Measurements from ENCODE around the gene ST3GAL3. TPM values are rescaled to one million over a fixed set of nuclear protein-coding genes. Genes with fewer than 3 reads are reported as not detected.

The ST3GAL3 gene
- total and polyA plus RNA-seq, 10 of the 15 experiments (the other 5 are each of a cell fraction or from before 2014, with no cell fraction given) = 1.2 to 19.3 (median 11.0) TPM

DNA sequence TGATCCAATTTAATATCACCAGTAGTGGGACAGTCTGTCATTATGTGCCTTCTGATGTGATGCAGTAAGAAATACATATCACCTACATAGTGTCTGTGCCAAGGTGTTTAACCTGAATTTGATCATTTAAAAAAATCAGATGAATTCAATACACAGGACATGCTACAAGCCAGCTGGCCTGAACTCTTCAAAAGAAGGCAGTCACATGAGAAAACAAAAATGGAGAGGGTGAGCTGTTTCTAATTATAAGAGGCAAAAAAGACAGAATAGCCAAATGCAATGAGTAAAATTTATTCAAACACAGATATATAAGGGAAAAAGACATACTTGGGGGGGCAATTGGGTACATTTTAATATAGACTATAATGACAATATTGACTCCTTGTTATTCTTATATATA, 66.5 kb downstream of the ST3GAL3 start:
- no peak overlapping the region for H3K9ac ChIP-seq (ENCODE audit: control insufficient read depth, insufficient read depth, low read length)
- FAIRE-seq (no peak), ATAC-seq (peak; percentile 35; the same call in 2 of the 3 replicates), DNase-seq (ENCODE audit: low read depth, low spot score) (no peak)
- RAD21 ChIA-PET (ENCODE audit: unreplicated experiment) = interaction anchor here (1.8 to 2.0 kb wide), 3 partner anchors 8 to 161 kb away, joined by 7 to 12 read pairs (median 8); no protein-coding TSS in a partner anchor
- BruUV-seq (replicated peaks) = no TSS peak
- in situ Hi-C loops (cut with MboI) (no loop called here), intact Hi-C loops (cut with micrococcal nuclease; ENCODE audit: unreplicated experiment) (no loop called here)
- no peak overlapping the region for H3K27ac ChIP-seq (ENCODE audit: control insufficient read depth, insufficient read depth)
- CTCF ChIA-PET = interaction anchor here (1.0 to 4.1 kb wide), 7 partner anchors 9 to 173 kb away, joined by 3 to 34 read pairs (median 7); no protein-coding TSS in a partner anchor
- H3K27me3 ChIP-seq (replicated peaks in 1 of 2; ENCODE audit: control insufficient read depth in 2 of 2, insufficient read depth in 2 of 2, low read length in 1 of 2) = no peaks in the 10 kb centered on the region
- H4K20me1 ChIP-seq (ENCODE audit: control insufficient read depth, insufficient read depth) = no peaks in the 10 kb centered on the region
- peaks cover 14% of the 10 kb centered on the region for H3K4me1 ChIP-seq (ENCODE audit: control insufficient read depth, insufficient read depth, low read length)
- H3K9me3 ChIP-seq (replicated peaks; ENCODE audit: control insufficient read depth, insufficient read depth, low read length) = peaks cover 2% of the 10 kb centered on the region; the same call in 2 of the 3 replicates
- H3K79me2 ChIP-seq (ENCODE audit: control insufficient read depth, insufficient read depth, low read length) = peaks cover 2% of the 10 kb centered on the region
- peaks cover 0 to 4% of the 10 kb centered on the region in 2 experiments; a peak in 1 of 4 replicates for H3K36me3 ChIP-seq (ENCODE audit: control insufficient read depth in 2 of 2, insufficient read depth in 2 of 2, low read length in 1 of 2)
- POLR2A ChIA-PET = interaction anchor here (1.1 to 2.0 kb wide), 3 partner anchors 8 to 173 kb away, joined by 3 to 14 read pairs (median 6); partner anchors contain the start of gene IPO13
- SMC1A ChIA-PET (ENCODE audit: uncharacterized antibody, unreplicated experiment) = interaction anchor here (1.5 to 3.9 kb wide), 5 partner anchors 9 to 172 kb away, joined by 5 to 48 read pairs (median 9); no protein-coding TSS in a partner anchor
- no peak for TF ChIP-seq POLR2AphosphoS5 (IDR thresholded peaks at IDR 0.05; ENCODE audit: low read length)
- TF ChIP-seq TCF3 (IDR thresholded peaks at IDR 0.05; ENCODE audit: borderline replicate concordance, insufficient read depth, low read depth, low read length) = no peak
- H3K4me3 ChIP-seq = no peak overlapping the region
- H2AFZ ChIP-seq (ENCODE audit: control insufficient read depth, low read depth, low read length) = no peak overlapping the region
- no peak overlapping the region for H3K4me2 ChIP-seq (ENCODE audit: control insufficient read depth, insufficient read depth)

DNA sequence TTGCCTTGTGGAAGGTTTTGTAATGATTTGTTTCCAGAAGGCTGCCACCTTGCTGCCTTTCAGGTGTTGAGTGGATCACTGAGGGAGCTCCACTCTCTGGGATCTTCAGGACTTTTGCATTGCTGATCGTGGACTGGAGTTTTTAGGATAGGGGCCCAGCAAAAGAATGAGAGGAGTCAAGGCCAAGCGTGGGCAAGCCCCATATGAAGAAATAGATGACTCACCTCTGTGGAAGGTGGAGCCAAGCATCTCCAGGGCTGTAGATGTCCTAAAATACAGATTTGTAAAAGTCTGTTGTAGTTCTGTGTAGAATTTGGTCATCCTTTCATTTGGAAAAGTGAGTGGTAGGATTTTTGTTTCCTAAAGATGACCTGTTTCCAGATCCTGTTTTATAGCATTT, 67.0 kb downstream of the ST3GAL3 start:
- intact Hi-C loops (cut with micrococcal nuclease; ENCODE audit: unreplicated experiment) = no loop called here
- Histone ChIP-seq H4K20me1 (ENCODE audit: control insufficient read depth, insufficient read depth) (no peaks in the 10 kb centered on the region), H3K36me3 (ENCODE audit: control insufficient read depth in 2 of 2, insufficient read depth in 2 of 2, low read length in 1 of 2) (peaks cover 0 to 4% of the 10 kb centered on the region in 2 experiments; a peak in 1 of 4 replicates), H3K79me2 (ENCODE audit: control insufficient read depth, insufficient read depth, low read length) (no peaks in the 10 kb centered on the region; the same call in none of the 2 replicates), H3K27me3 (replicated peaks in 1 of 2; ENCODE audit: control insufficient read depth in 2 of 2, insufficient read depth in 2 of 2, low read length in 1 of 2) (no peaks in the 10 kb centered on the region), H3K4me3 (no peak overlapping the region), H3K9ac (ENCODE audit: control insufficient read depth, insufficient read depth, low read length) (no peak overlapping the region), H3K4me2 (ENCODE audit: control insufficient read depth, insufficient read depth) (no peak overlapping the region), H3K9me3 (replicated peaks; ENCODE audit: control insufficient read depth, insufficient read depth, low read length) (peaks cover 4% of the 10 kb centered on the region; the same call in 2 of the 3 replicates), H2AFZ (ENCODE audit: control insufficient read depth, low read depth, low read length) (no peak overlapping the region), H3K27ac (ENCODE audit: control insufficient read depth, insufficient read depth) (no peak overlapping the region), H3K4me1 (ENCODE audit: control insufficient read depth, insufficient read depth, low read length) (peaks cover 9% of the 10 kb centered on the region)
- RAD21 ChIA-PET (ENCODE audit: unreplicated experiment) = interaction anchor here (1.8 to 1.9 kb wide), 2 partner anchors 8 to 11 kb away, joined by 7 to 8 read pairs; no protein-coding TSS in a partner anchor
- no peak for ATAC-seq
- POLR2A ChIA-PET = interaction anchor here (1.1 to 1.6 kb wide), 3 partner anchors 9 to 172 kb away, joined by 3 to 6 read pairs (median 4); partner anchors contain the start of gene IPO13
- no peak for DNase-seq (ENCODE audit: low read depth, low spot score)
- no peak for FAIRE-seq
- no TSS peak for BruUV-seq (replicated peaks)
- SMC1A ChIA-PET (ENCODE audit: uncharacterized antibody, unreplicated experiment) = interaction anchor here (0.6 to 3.9 kb wide), 5 partner anchors 10 to 262 kb away, joined by 3 to 48 read pairs (median 7); no protein-coding TSS in a partner anchor
- WGBS (ENCODE audit: insufficient coverage, insufficient replicate concordance, low lambda C conversion rate, missing lambda C conversion rate) = 64% methylated on average over 2 of the region's 2 CpGs
- CTCF ChIA-PET = interaction anchor here (0.7 to 4.1 kb wide), 7 partner anchors 10 to 173 kb away, joined by 3 to 34 read pairs (median 4); no protein-coding TSS in a partner anchor
- TF ChIP-seq MEF2B (IDR thresholded peaks at IDR 0.05; ENCODE audit: partially characterized antibody, poor library complexity, severe bottlenecking) (no peak), TBL1XR1 (IDR thresholded peaks at IDR 0.05; ENCODE audit: low read depth, low read length) (no peak), NR2F1 (conservative IDR thresholded peaks at IDR 0.05) (no peak), RELA (IDR thresholded peaks at IDR 0.05; ENCODE audit: borderline replicate concordance, partially characterized antibody) (no peak), RFX5 (IDR thresholded peaks at IDR 0.05; ENCODE audit: low read depth, low read length) (no peak), SP1 (IDR thresholded peaks at IDR 0.05; ENCODE audit: low read depth, low read length) (no peak), CHD4 (IDR thresholded peaks at IDR 0.05) (no peak), NR2C1 (IDR thresholded peaks at IDR 0.05) (no peak), JUNB (IDR thresholded peaks at IDR 0.05) (no peak), HDAC6 (IDR thresholded peaks at IDR 0.05; ENCODE audit: unreplicated experiment) (no peak)
- TF ChIP-seq, protein P1, sequence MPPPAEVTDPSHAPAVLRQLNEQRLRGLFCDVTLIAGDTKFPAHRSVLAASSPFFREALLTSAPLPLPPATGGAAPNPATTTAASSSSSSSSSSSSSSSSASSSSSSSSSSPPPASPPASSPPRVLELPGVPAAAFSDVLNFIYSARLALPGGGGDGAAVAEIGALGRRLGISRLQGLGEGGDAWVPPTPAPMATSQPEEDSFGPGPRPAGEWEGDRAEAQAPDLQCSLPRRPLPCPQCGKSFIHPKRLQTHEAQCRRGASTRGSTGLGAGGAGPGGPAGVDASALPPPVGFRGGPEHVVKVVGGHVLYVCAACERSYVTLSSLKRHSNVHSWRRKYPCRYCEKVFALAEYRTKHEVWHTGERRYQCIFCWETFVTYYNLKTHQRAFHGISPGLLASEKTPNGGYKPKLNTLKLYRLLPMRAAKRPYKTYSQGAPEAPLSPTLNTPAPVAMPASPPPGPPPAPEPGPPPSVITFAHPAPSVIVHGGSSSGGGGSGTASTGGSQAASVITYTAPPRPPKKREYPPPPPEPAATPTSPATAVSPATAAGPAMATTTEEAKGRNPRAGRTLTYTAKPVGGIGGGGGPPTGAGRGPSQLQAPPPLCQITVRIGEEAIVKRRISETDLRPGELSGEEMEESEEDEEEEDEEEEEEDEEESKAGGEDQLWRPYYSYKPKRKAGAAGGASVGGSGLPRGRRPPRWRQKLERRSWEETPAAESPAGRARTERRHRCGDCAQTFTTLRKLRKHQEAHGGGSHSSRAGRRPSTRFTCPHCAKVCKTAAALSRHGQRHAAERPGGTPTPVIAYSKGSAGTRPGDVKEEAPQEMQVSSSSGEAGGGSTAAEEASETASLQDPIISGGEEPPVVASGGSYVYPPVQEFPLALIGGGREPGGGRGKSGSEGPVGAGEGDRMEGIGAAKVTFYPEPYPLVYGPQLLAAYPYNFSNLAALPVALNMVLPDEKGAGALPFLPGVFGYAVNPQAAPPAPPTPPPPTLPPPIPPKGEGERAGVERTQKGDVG (CRISPR knock-in tag; IDR thresholded peaks at IDR 0.05) = no peak
- TF ChIP-seq, protein P2, sequence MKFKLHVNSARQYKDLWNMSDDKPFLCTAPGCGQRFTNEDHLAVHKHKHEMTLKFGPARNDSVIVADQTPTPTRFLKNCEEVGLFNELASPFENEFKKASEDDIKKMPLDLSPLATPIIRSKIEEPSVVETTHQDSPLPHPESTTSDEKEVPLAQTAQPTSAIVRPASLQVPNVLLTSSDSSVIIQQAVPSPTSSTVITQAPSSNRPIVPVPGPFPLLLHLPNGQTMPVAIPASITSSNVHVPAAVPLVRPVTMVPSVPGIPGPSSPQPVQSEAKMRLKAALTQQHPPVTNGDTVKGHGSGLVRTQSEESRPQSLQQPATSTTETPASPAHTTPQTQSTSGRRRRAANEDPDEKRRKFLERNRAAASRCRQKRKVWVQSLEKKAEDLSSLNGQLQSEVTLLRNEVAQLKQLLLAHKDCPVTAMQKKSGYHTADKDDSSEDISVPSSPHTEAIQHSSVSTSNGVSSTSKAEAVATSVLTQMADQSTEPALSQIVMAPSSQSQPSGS (IDR thresholded peaks at IDR 0.05; ENCODE audit: low read length) = no peak
- in situ Hi-C loops (cut with MboI) = no loop called here

All from GM12878 (cell line).